Large intestine (tissue), 3 donors: Measurements from ENCODE around the gene RPS5. TPM values are rescaled to one million over a fixed set of nuclear protein-coding genes. Genes with fewer than 3 reads are reported as not detected.

Experiments
- DNase-seq, 2 donors: peaks; one replicate each; pipeline versions ENCODE4 v3.0.0 to v3.0.0-alpha.2; 2013
- H3K27ac ChIP-seq: one replicate; pipeline ENCODE4 v1.5.1; 2013; ENCODE audit warnings: low read length
- H3K27me3 ChIP-seq: 2 replicates; pipeline ENCODE4 v1.6.1; 2013; ENCODE audit warnings: low read length; ENCODE audit not compliant: control insufficient read depth, insufficient read depth
- H3K36me3 ChIP-seq: 2 replicates; pipeline ENCODE4 v1.6.1; 2013; ENCODE audit warnings: low read length; ENCODE audit not compliant: control insufficient read depth, insufficient read depth
- H3K4me1 ChIP-seq: one replicate; pipeline ENCODE4 v1.6.1; 2013; ENCODE audit warnings: low read length; ENCODE audit not compliant: control insufficient read depth, insufficient read depth
- H3K4me3 ChIP-seq: one replicate; pipeline ENCODE4 v1.5.1; 2013; ENCODE audit warnings: low read length
- H3K9me3 ChIP-seq: one replicate; pipeline ENCODE4 v1.6.1; 2013; ENCODE audit warnings: mild to moderate bottlenecking, low read depth, low read length, moderate library complexity; ENCODE audit not compliant: control insufficient read depth
- WGBS: methylation state at CpG from one replicate; pipeline ENCODE4 v1.1.5; 2013; ENCODE audit warnings: low lambda C conversion rate; ENCODE audit not compliant: insufficient coverage; 5-methylcytosine and 5-hydroxymethylcytosine counted together
- polyA plus RNA-seq: library from polyadenylated mRNA; unstranded; fragments of 120-200 nt; gene quantifications from one replicate; pipeline ENCODE4 v1.2.1, GENCODE V29; 2013

RPS5 gene
- polyA plus RNA-seq, 1 donor = 1,486 TPM

DNA sequence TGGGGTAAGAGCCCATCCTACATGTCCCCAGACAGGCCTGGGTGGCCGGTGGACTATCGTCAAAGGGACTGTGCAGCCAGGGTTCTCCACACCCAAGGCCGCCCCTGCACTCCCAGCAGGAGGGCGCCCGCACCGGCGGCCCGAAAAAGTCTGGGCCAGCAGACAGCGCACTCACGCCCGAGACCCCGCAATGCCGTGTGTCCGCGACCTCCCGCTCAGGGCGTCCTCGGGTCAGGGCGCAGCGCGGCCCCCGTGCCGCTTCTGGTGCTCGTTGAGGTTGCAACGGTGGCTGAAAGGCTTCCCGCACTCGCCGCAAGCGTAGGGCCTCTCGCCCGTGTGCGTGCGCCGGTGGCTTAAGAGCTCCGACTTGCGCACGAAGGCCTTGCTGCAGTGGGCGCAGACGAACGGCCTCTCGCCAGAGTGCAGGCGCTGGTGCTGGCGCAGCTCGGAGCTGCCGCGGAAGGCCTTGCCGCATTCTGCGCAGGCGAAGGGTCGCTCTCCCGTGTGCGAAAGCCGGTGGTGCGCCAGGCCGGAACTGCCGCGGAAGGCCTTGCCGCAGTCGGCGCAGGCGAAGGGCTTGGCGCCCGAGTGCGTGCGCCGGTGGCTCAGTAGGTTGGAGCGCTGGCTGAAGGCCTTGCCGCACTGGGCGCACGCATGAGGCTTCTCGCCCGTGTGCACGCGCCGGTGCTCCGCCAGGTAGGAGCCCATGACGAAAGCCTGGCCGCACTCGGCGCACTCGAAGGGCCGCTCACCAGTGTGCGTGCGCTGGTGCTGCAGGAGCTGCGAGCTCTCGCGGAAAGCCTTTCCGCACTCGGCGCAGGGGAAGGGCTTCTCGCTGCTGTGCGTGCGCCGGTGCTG is 30.9 kb upstream of the RPS5 start:
- no CpG with 5 or more reads among the region's 94 CpGs for WGBS
- H3K27me3 ChIP-seq = peaks cover 63% of the 10 kb centered on the region

GRCh38 chr19:58356766-58357480 is 30.1 kb upstream of the RPS5 start:
- no CpG with 5 or more reads among the region's 75 CpGs for WGBS
- Histone ChIP-seq H3K9me3 (peaks cover 17% of the 10 kb centered on the region), H3K27ac (no peak overlapping the region), H3K27me3 (peaks cover 57% of the 10 kb centered on the region), H3K4me1 (peaks cover 4% of the 10 kb centered on the region), H3K36me3 (no peaks in the 10 kb centered on the region), H3K4me3 (peak overlapping the region; percentile 26)
- no peak for DNase-seq

More for the DNA sequence above, 30.9 kb upstream of the RPS5 start:
- Histone ChIP-seq H3K4me1 (peaks cover 4% of the 10 kb centered on the region), H3K36me3 (no peaks in the 10 kb centered on the region), H3K4me3 (peak overlapping the region; percentile 16), H3K9me3 (peaks cover 20% of the 10 kb centered on the region), H3K27ac (no peak overlapping the region)
- peak in 1 of 2 donors; percentile 68 for DNase-seq

DNA sequence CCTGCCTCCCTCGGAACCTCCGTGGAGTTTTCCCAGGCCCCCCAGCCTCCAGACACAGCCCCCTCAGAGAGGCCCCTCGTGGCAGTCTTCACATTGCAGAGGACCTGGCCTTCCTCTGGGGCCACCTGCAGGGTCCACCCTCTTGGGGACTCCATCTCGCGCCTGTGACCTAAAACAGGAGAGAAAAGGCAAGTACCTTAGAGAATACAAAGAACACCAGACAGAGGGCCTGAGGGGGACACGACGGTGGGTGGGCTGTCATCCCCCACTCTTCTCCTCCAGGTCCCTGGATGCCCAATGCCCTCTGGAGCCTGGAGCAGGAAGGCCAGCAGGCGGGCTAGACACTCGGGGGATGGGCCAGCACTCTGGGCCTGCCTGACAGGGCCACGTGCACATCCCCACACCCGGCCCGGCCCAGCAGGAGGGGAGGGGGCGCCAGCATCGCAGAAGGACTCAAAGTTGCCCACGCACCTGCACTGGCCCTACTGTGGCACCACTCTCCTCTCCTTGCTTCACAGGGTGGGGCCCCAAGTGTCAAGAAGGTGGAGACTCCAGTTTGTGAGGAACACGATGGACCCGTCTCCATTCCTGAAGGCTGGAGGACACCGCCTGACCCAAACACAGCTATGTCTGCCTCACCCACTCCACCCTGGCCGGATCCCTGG is 29.5 kb upstream of the RPS5 start:
- H3K27ac ChIP-seq = no peak overlapping the region
- H3K27me3 ChIP-seq = peaks cover 50% of the 10 kb centered on the region
- peaks cover 4% of the 10 kb centered on the region for H3K4me1 ChIP-seq
- no peak for DNase-seq
- peaks cover 17% of the 10 kb centered on the region for H3K9me3 ChIP-seq
- no peak overlapping the region for H3K4me3 ChIP-seq
- no CpG with 5 or more reads among the region's 19 CpGs for whole genome bisulfite sequencing
- no peaks in the 10 kb centered on the region for H3K36me3 ChIP-seq

DNA sequence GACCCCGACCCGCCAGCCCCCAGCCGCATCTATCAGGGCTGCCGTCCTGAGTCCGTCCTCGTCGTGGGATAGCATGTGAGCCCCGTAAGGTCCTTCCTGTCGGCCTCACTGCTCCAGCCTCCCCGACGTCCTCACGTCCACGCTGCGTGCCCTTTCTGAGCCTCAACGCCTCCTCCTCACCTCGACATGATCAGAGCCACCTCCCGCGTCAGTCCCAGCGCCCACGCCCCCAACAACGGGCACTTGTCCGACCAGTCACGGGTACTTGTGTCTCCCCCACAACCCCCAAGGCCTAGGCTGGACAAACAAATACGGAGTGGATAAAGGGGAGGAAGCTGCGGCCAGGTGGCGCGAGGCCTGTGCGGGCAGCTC is 25.2 kb upstream of the RPS5 start:
- H3K4me3 ChIP-seq = peak overlapping the region; percentile 91
- no peak for DNase-seq
- H3K4me1 ChIP-seq = peaks cover 3% of the 10 kb centered on the region
- H3K9me3 ChIP-seq = peaks cover 5% of the 10 kb centered on the region
- WGBS = no CpG with 5 or more reads among the region's 28 CpGs
- no peaks in the 10 kb centered on the region for H3K36me3 ChIP-seq
- H3K27me3 ChIP-seq = peaks cover 10% of the 10 kb centered on the region
- peak overlapping the region; percentile 99 for H3K27ac ChIP-seq

- H3K27me3 ChIP-seq = peaks cover 4% of the 10 kb centered on the region
- WGBS = no CpG with 5 or more reads among the region's 74 CpGs
- peaks cover 2% of the 10 kb centered on the region for H3K9me3 ChIP-seq
- peak within 1 kb of the TSS; percentile 99 for H3K27ac ChIP-seq
- H3K4me1 ChIP-seq = peaks cover 3% of the 10 kb centered on the region
- H3K4me3 ChIP-seq = peak within 1 kb of the TSS; percentile 91
- no peaks in the 10 kb centered on the region for H3K36me3 ChIP-seq
- DNase-seq = peak; percentile 97 to 99
These were observed 24.6 kb upstream of the RPS5 start, which contains the start of gene ZNF497 for GRCh38 chr19:58362272-58362994. TSS of gene ZNF497 (minus strand) at chr19:58362751. CDS start at chr19:58357635, 5,116 bp downstream.

GRCh38 chr19:58364146-58364545 is 22.9 kb upstream of the RPS5 start:
- H3K4me1 ChIP-seq = peaks cover 3% of the 10 kb centered on the region
- H3K4me3 ChIP-seq = no peak overlapping the region
- peaks cover 14% of the 10 kb centered on the region for H3K9me3 ChIP-seq
- H3K36me3 ChIP-seq = no peaks in the 10 kb centered on the region
- no peak overlapping the region for H3K27ac ChIP-seq
- no peak for DNase-seq
- WGBS = no CpG with 5 or more reads among the region's 5 CpGs
- peaks cover 8% of the 10 kb centered on the region for H3K27me3 ChIP-seq

GRCh38 chr19:58366585-58367430 is 20.3 kb upstream of the RPS5 start:
- Histone ChIP-seq H3K4me3 (no peak overlapping the region), H3K27me3 (peaks cover 8% of the 10 kb centered on the region), H3K36me3 (no peaks in the 10 kb centered on the region), H3K9me3 (peaks cover 14% of the 10 kb centered on the region), H3K27ac (no peak overlapping the region), H3K4me1 (peaks cover 3% of the 10 kb centered on the region)
- no peak for DNase-seq
- 50% methylated on average over 2 of the region's 32 CpGs for WGBS

- DNase-seq = no peak
- peaks cover 14% of the 10 kb centered on the region for H3K9me3 ChIP-seq
- WGBS = no CpG with 5 or more reads among the region's 106 CpGs
These were observed 19.2 kb upstream of the RPS5 start for GRCh38 chr19:58367698-58368454.

More at GRCh38 chr19:58367698-58368454, 19.2 kb upstream of the RPS5 start:
- H3K27me3 ChIP-seq = peaks cover 8% of the 10 kb centered on the region
- peaks cover 2% of the 10 kb centered on the region for H3K4me1 ChIP-seq
- H3K4me3 ChIP-seq = no peak overlapping the region
- no peak overlapping the region for H3K27ac ChIP-seq
- no peaks in the 10 kb centered on the region for H3K36me3 ChIP-seq
